ENCODE data around the gene MREG. TPM values are rescaled to one million over a fixed set of nuclear protein-coding genes. Genes with fewer than 3 reads are reported as not detected.
A peak's percentile ranks its signal among the peaks of the same experiment; 100 is the strongest.

Gene MREG
- polyA plus RNA-seq, 2 of the 4 experiments (the other 2 are of a cell fraction): 6.4 to 8.0 TPM

DNA sequence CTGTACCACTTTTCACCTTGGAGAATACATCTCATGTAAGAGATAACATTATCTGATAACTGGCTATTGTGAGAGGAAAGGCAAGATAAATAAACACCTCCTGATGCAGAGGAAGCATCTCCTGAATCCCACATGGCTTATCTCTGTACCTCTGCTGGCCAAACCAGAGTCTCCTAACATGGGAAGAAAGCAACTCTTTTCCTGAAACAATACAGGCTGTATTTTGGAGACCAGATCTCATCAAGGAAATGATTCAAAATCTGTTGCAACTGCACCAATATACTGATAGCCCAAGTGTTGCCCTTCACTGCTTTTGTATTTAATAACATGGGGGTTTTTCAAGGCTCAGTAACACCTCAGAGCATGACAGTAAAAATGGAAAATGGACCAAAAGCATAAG is 106.9 kb downstream of the MREG start:
- no peak for ATAC-seq
- POLR2A ChIA-PET: no interaction called here
- no peak for DNase-seq (ENCODE audit: low read depth in 1 of 2, low spot score in 1 of 2)
- no peak for FAIRE-seq
- Histone ChIP-seq H3K27ac (no peak overlapping the region; a peak in 1 of 6 replicates), H3K4me1 (peaks cover 11% of the 10 kb centered on the region), H3K9me3 (no peaks in the 10 kb centered on the region), H3K4me2 (no peak overlapping the region), H3K4me3 (no peak overlapping the region)
- TF ChIP-seq EHMT2 (IDR thresholded peaks at IDR 0.05; ENCODE audit: low read depth): no peak
- TF ChIP-seq HDAC2 (IDR thresholded peaks at IDR 0.05): no peak
- TF ChIP-seq FOXS1 (CRISPR knock-in tag; IDR thresholded peaks at IDR 0.05): no peak
- TF ChIP-seq, protein P1, sequence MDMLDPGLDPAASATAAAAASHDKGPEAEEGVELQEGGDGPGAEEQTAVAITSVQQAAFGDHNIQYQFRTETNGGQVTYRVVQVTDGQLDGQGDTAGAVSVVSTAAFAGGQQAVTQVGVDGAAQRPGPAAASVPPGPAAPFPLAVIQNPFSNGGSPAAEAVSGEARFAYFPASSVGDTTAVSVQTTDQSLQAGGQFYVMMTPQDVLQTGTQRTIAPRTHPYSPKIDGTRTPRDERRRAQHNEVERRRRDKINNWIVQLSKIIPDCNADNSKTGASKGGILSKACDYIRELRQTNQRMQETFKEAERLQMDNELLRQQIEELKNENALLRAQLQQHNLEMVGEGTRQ (IDR thresholded peaks at IDR 0.05): no peak
- TF ChIP-seq GATA3 (IDR thresholded peaks at IDR 0.05; ENCODE audit: borderline replicate concordance): no peak
- TF ChIP-seq NR3C1 (IDR thresholded peaks at IDR 0.05): no peak
- TF ChIP-seq CBX2 (IDR thresholded peaks at IDR 0.05; ENCODE audit: borderline replicate concordance, low read depth): no peak
- no peak for TF ChIP-seq FOSL2 (IDR thresholded peaks at IDR 0.05)
- TF ChIP-seq FOSL2 (CRISPR knock-in tag; IDR thresholded peaks at IDR 0.05): no peak
- TF ChIP-seq JUNB (IDR thresholded peaks at IDR 0.05): no peak
- no peak for TF ChIP-seq MAZ (IDR thresholded peaks at IDR 0.05; ENCODE audit: borderline replicate concordance, low read depth, low read length)
- TF ChIP-seq, protein P2, sequence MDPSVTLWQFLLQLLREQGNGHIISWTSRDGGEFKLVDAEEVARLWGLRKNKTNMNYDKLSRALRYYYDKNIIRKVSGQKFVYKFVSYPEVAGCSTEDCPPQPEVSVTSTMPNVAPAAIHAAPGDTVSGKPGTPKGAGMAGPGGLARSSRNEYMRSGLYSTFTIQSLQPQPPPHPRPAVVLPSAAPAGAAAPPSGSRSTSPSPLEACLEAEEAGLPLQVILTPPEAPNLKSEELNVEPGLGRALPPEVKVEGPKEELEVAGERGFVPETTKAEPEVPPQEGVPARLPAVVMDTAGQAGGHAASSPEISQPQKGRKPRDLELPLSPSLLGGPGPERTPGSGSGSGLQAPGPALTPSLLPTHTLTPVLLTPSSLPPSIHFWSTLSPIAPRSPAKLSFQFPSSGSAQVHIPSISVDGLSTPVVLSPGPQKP (IDR thresholded peaks at IDR 0.05; ENCODE audit: low read depth, low read length): no peak
- no peak for TF ChIP-seq MYC (IDR thresholded peaks at IDR 0.05; ENCODE audit: borderline replicate concordance, low read length)
- TF ChIP-seq NFE2L2 (conservative IDR thresholded peaks at IDR 0.05; ENCODE audit: low read length): no peak
- no peak for TF ChIP-seq HEYL (CRISPR knock-in tag; IDR thresholded peaks at IDR 0.05)
- TF ChIP-seq, protein P3, sequence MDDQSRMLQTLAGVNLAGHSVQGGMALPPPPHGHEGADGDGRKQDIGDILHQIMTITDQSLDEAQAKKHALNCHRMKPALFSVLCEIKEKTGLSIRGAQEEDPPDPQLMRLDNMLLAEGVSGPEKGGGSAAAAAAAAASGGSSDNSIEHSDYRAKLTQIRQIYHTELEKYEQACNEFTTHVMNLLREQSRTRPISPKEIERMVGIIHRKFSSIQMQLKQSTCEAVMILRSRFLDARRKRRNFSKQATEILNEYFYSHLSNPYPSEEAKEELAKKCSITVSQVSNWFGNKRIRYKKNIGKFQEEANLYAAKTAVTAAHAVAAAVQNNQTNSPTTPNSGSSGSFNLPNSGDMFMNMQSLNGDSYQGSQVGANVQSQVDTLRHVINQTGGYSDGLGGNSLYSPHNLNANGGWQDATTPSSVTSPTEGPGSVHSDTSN (IDR thresholded peaks at IDR 0.05): no peak
- no peak for TF ChIP-seq EP300 (IDR thresholded peaks at IDR 0.05)
- TF ChIP-seq SREBF2 (IDR thresholded peaks at IDR 0.05): no peak
- CTCF ChIA-PET: no interaction called here

DNA sequence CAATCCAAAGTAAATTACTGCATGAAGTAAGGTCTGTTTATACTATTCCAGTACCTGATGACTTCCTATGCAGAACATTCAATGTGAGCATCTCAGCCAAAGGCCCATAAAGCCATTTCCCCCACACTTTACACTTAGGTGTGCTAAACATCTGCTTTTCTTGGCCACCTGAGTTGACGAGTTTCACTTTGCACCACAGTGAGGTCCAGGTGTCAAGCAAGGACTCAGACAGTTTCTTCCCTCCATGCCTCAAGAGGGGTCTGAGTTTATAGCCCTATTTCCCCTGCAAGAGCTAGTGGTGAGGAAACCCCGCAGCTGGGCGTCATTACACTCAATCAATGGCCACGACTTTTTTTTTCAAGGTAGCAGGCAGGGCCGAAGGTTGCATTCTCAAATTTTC is 107.7 kb downstream of the MREG start:
- ChIA-PET POLR2A (no interaction called here), CTCF (no interaction called here)
- Histone ChIP-seq H3K9me3 (no peaks in the 10 kb centered on the region), H3K4me3 (no peak overlapping the region), H3K4me1 (peaks cover 11% of the 10 kb centered on the region), H3K27ac (no peak overlapping the region), H3K4me2 (no peak overlapping the region)
- DNase-seq (ENCODE audit: low read depth in 1 of 2, low spot score in 1 of 2) (no peak), ATAC-seq (no peak), FAIRE-seq (no peak)
- no peak for TF ChIP-seq RFX5 (IDR thresholded peaks at IDR 0.05)
- TF ChIP-seq EHMT2 (IDR thresholded peaks at IDR 0.05; ENCODE audit: low read depth): no peak
- WGBS (ENCODE audit: missing lambda C conversion rate): 72% methylated on average over 5 of the region's 5 CpGs

DNA sequence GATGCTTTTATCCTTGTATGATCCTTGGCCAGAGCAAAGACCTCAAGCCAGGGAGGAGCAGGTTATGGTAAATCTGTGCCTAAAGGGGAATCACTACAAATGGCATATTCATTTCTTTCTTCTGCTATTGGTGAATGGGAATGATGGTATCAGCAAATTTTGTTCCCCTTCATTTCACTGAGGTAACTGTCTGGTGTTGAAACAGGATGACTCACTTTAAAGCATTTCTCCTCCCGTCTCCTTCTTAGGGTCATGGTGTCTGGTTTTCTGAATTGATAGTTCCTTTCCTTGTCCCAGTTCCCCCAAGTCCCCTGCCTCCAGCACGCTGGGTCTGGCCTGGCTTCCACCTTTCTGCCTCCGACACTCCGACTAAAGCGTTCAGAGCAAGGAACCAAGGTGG is 109.2 kb downstream of the MREG start:
- ChIA-PET POLR2A (no interaction called here), CTCF (interaction anchor here (1.0 kb wide), 1 partner anchor 16 kb away, joined by 3 read pairs; no protein-coding TSS in a partner anchor)
- ATAC-seq: peak in 1 of 2 experiments; percentile 73; a peak in 3 of 6 replicates
- peak overlapping the region; percentile 27; the same call in 2 of the 3 replicates for H3K4me2 ChIP-seq
- FAIRE-seq: no peak
- H3K4me1 ChIP-seq: peaks cover 14% of the 10 kb centered on the region
- no peaks in the 10 kb centered on the region for H3K9me3 ChIP-seq
- TF ChIP-seq CHD4 (IDR thresholded peaks at IDR 0.05; ENCODE audit: borderline replicate concordance): no peak
- peak in 1 of 2 experiments; percentile 44; a peak in 1 of 4 replicates for TF ChIP-seq CEBPB (IDR thresholded peaks at IDR 0.05)
- TF ChIP-seq FOSL2 (IDR thresholded peaks at IDR 0.05): peak; percentile 39; the same call in 1 of the 2 replicates
- peak; percentile 57; the same call in 1 of the 2 replicates for TF ChIP-seq FOSL2 (CRISPR knock-in tag; IDR thresholded peaks at IDR 0.05)
- peak; percentile 93 for TF ChIP-seq MAFK (IDR thresholded peaks at IDR 0.05; ENCODE audit: partially characterized antibody)
- WGBS (ENCODE audit: missing lambda C conversion rate): 68% methylated on average over 5 of the region's 5 CpGs
- DNase-seq (ENCODE audit: low read depth in 1 of 2, low spot score in 1 of 2): peak in 1 of 2 experiments; percentile 54
- H3K27ac ChIP-seq: peak overlapping the region; percentile 57 to 68
- H3K4me3 ChIP-seq: no peak overlapping the region

Measured in A549 (cell line).